H1 (cell line): Measurements from ENCODE around the gene ROR1. TPM values are rescaled to one million over a fixed set of nuclear protein-coding genes. Genes with fewer than 3 reads are reported as not detected.

Source experiments
- CTCF ChIA-PET: fragments of 300-600 bp; sonication (Branson Sonifier 250); formaldehyde crosslinking; loops from one replicate; lab custom pipeline; 2021; ENCODE audit not compliant: partially characterized antibody; lab: Charles Lee
- POLR2A ChIA-PET: fragments of 300-600 bp; sonication (Branson Sonifier 250); formaldehyde crosslinking; loops from one replicate; lab custom pipeline; 2021; ENCODE audit warnings: inconsistent platforms; ENCODE audit not compliant: partially characterized antibody; lab: Charles Lee
- DNase-seq, 2 experiments: peaks; one replicate each; pipeline versions ENCODE4 v3.0.0 to v3.0.0-alpha.2; 2010 to 2022; ENCODE audit warnings: low spot score in 2 of 2, low read depth in 1 of 2, mixed read lengths in 1 of 2
- FAIRE-seq: peaks from 2 replicates; lab custom pipeline; 2011; peaks lifted over from hg19 to GRCh38; lab: Jason Lieb, UNC
- H2AFZ ChIP-seq: 2 replicates; pipeline ENCODE4 v1.8.1; 2012; ENCODE audit warnings: low read length, inconsistent platforms
- H2AK5ac ChIP-seq: 2 replicates; pipeline ENCODE4 v1.6.1; 2013; ENCODE audit warnings: low read depth, low read length
- H2BK120ac ChIP-seq: replicated peaks from 2 replicates; pipeline ENCODE3; 2013; ENCODE audit warnings: low read depth, low read length, inconsistent platforms
- H2BK12ac ChIP-seq: 2 replicates; pipeline ENCODE4 v1.6.1; 2013; ENCODE audit warnings: low read depth, low read length
- H2BK15ac ChIP-seq: 2 replicates; pipeline ENCODE4 v1.6.1; 2013; ENCODE audit warnings: low read length
- H2BK20ac ChIP-seq: 2 replicates; pipeline ENCODE4 v1.6.1; 2013; ENCODE audit warnings: low read length
- H2BK5ac ChIP-seq: 2 replicates; pipeline ENCODE4 v1.6.1; 2013; ENCODE audit warnings: low read depth, low read length
- H3K14ac ChIP-seq: 2 replicates; pipeline ENCODE4 v1.6.1; 2013; ENCODE audit warnings: inconsistent platforms; ENCODE audit not compliant: insufficient read length
- H3K18ac ChIP-seq: 2 replicates; pipeline ENCODE4 v1.6.1; 2013; ENCODE audit warnings: low read length; ENCODE audit errors: extremely low read depth
- H3K23ac ChIP-seq: 2 replicates; pipeline ENCODE4 v1.6.1; 2013; ENCODE audit warnings: inconsistent platforms; ENCODE audit not compliant: insufficient read length
- H3K23me2 ChIP-seq: 2 replicates; pipeline ENCODE4 v1.6.1; 2013; ENCODE audit warnings: low read depth, low read length
- H3K27ac ChIP-seq: 2 replicates; pipeline ENCODE4 v1.6.1; 2011; ENCODE audit warnings: low read depth, low read length, inconsistent platforms
- H3K27me3 ChIP-seq, 4 experiments: replicated peaks in 1 of 4; 1 replicate in 1 of 4; 2 replicates in 3 of 4; pipeline versions ENCODE4 v1.6.1 to v1.8.1; 2011 to 2013; ENCODE audit warnings: low read length in 3 of 4, mild to moderate bottlenecking in 3 of 4, inconsistent platforms in 2 of 4, mixed read lengths in 2 of 4, moderate library complexity in 1 of 4; ENCODE audit not compliant: control insufficient read depth in 3 of 4, insufficient read depth in 3 of 4; ENCODE audit errors: extremely low read depth in 1 of 4
- H3K36me3 ChIP-seq, 4 experiments: 2 replicates each; pipeline versions ENCODE4 v1.6.1 to v1.8.1; 2011 to 2013; ENCODE audit warnings: mild to moderate bottlenecking in 4 of 4, low read length in 3 of 4, moderate library complexity in 2 of 4, control low read depth in 1 of 4, inconsistent platforms in 1 of 4; ENCODE audit not compliant: insufficient read depth in 4 of 4, control insufficient read depth in 2 of 4
- H3K4ac ChIP-seq: replicated peaks from 2 replicates; pipeline ENCODE3; 2013; ENCODE audit warnings: low read length, low read depth, mixed read lengths, inconsistent platforms; ENCODE audit not compliant: insufficient read length
- H3K4me1 ChIP-seq, 4 experiments: replicated peaks in 1 of 4; 1 replicate in 1 of 4; 2 replicates in 3 of 4; pipeline versions ENCODE4 v1.6.1 to v1.8.1; 2011 to 2013; ENCODE audit warnings: low read length in 3 of 4, inconsistent platforms in 2 of 4, mixed read lengths in 1 of 4; ENCODE audit not compliant: insufficient read depth in 4 of 4, control insufficient read depth in 3 of 4
- H3K4me2 ChIP-seq, 2 experiments: 2 replicates each; pipeline versions ENCODE4 v1.6.1 to v1.8.1; 2011 to 2013; ENCODE audit warnings: low read depth in 2 of 2, low read length in 2 of 2, control low read depth in 1 of 2, inconsistent platforms in 1 of 2, mild to moderate bottlenecking in 1 of 2; ENCODE audit not compliant: insufficient read depth in 1 of 2
- H3K4me3 ChIP-seq, 4 experiments: fragments of 200-600, 300-600 bp in 1 of 4; sonication (generic), shearing (Covaris generic), sonication (Bioruptor Twin) in 1 of 4; 2 replicates each; pipeline versions ENCODE4 v1.5.1 to v1.8.1; 2011 to 2016; ENCODE audit warnings: low read length in 4 of 4, low read depth in 3 of 4, control low read depth in 2 of 4, inconsistent platforms in 2 of 4, mild to moderate bottlenecking in 2 of 4, mixed read lengths in 1 of 4, moderate library complexity in 1 of 4; ENCODE audit not compliant: insufficient read depth in 2 of 4; ENCODE audit errors: extremely low read depth in 1 of 4
- H3K56ac ChIP-seq: replicated peaks from 2 replicates; pipeline ENCODE3; 2013; ENCODE audit warnings: low read depth, mild to moderate bottlenecking, mixed read lengths, low read length, inconsistent platforms; ENCODE audit not compliant: insufficient read length
- H3K79me1 ChIP-seq: 2 replicates; pipeline ENCODE4 v1.6.1; 2013; ENCODE audit warnings: low read depth, low read length, control low read depth
- H3K79me2 ChIP-seq, 2 experiments: 2 replicates each; pipeline versions ENCODE4 v1.6.1 to v1.8.1; 2012 to 2013; ENCODE audit warnings: low read length in 2 of 2, mild to moderate bottlenecking in 2 of 2, inconsistent platforms in 1 of 2; ENCODE audit not compliant: insufficient read depth in 2 of 2, control insufficient read depth in 1 of 2
- H3K9ac ChIP-seq, 4 experiments: replicated peaks in 1 of 4; 1 replicate in 1 of 4; 2 replicates in 3 of 4; pipeline versions ENCODE4 v1.6.1 to v1.8.1; 2011 to 2013; ENCODE audit warnings: low read depth in 3 of 4, low read length in 3 of 4, control low read depth in 2 of 4, mild to moderate bottlenecking in 2 of 4, moderate library complexity in 2 of 4, inconsistent platforms in 1 of 4; ENCODE audit errors: extremely low read depth in 1 of 4
- H3K9me3 ChIP-seq, 2 experiments: 2 replicates each; pipeline versions ENCODE4 v1.6.1 to v1.8.1; 2012 to 2013; ENCODE audit warnings: mild to moderate bottlenecking in 2 of 2, moderate library complexity in 2 of 2, control low read depth in 1 of 2, inconsistent platforms in 1 of 2, low read depth in 1 of 2, low read length in 1 of 2, mixed read lengths in 1 of 2; ENCODE audit not compliant: insufficient read depth in 2 of 2
- H4K20me1 ChIP-seq, 2 experiments: replicated peaks in 1 of 2; 2 replicates each; pipeline versions ENCODE3 to v1.8.1; 2011 to 2013; ENCODE audit warnings: inconsistent platforms in 2 of 2, low read length in 2 of 2, mild to moderate bottlenecking in 1 of 2; ENCODE audit not compliant: insufficient read depth in 2 of 2, control insufficient read depth in 1 of 2
- H4K5ac ChIP-seq: 2 replicates; pipeline ENCODE4 v1.6.1; 2013; ENCODE audit warnings: low read length, low read depth, mixed read lengths, inconsistent platforms; ENCODE audit not compliant: insufficient read length
- H4K8ac ChIP-seq: 2 replicates; pipeline ENCODE4 v1.8.0; 2013; ENCODE audit warnings: mild to moderate bottlenecking, moderate library complexity, low read length, inconsistent platforms; ENCODE audit not compliant: insufficient read depth; ENCODE audit errors: extremely low read depth
- H4K91ac ChIP-seq: replicated peaks from 2 replicates; pipeline ENCODE3; 2013; ENCODE audit warnings: low read length, mixed read lengths, inconsistent platforms; ENCODE audit not compliant: insufficient read length
- CTBP2 ChIP-seq: IDR thresholded peaks from 2 replicates; pipeline ENCODE4 v1.7.0; 2011; ENCODE audit warnings: borderline replicate concordance, mild to moderate bottlenecking, moderate library complexity, mixed read lengths, low read length; ENCODE audit not compliant: insufficient read depth, insufficient read length
- EP300 ChIP-seq, 2 experiments: IDR thresholded peaks; 1 replicate in 1 of 2; 2 replicates in 1 of 2; pipeline ENCODE4 v1.6.1; 2011 to 2012; ENCODE audit warnings: low read depth in 2 of 2, low read length in 2 of 2, mild to moderate bottlenecking in 2 of 2, borderline replicate concordance in 1 of 2, inconsistent platforms in 1 of 2, moderate library complexity in 1 of 2
- HDAC2 ChIP-seq, 2 experiments: fragments of 300-600 bp in 1 of 2; sonication (generic) in 1 of 2; IDR thresholded peaks; 2 replicates each; pipeline ENCODE4 v1.6.1; 2011 to 2012; ENCODE audit warnings: low read depth in 2 of 2, low read length in 2 of 2, mild to moderate bottlenecking in 2 of 2, moderate library complexity in 2 of 2, borderline replicate concordance in 1 of 2, inconsistent platforms in 1 of 2
- POLR2A ChIP-seq, 2 experiments: IDR thresholded peaks; 1 replicate in 1 of 2; 2 replicates in 1 of 2; pipeline ENCODE4 v1.6.1; 2011; ENCODE audit warnings: low read depth in 2 of 2, low read length in 2 of 2, mild to moderate bottlenecking in 2 of 2; ENCODE audit errors: control extremely low read depth in 1 of 2
- RAD21 ChIP-seq, 2 experiments: IDR thresholded peaks in 1 of 2; conservative IDR thresholded peaks in 1 of 2; 2 replicates each; pipeline ENCODE4 v1.6.1; 2011; ENCODE audit warnings: low read depth in 2 of 2, low read length in 2 of 2, improper control_type of control experiment in 1 of 2, inconsistent platforms in 1 of 2, mild to moderate bottlenecking in 1 of 2, moderate library complexity in 1 of 2
- RXRA ChIP-seq: IDR thresholded peaks from 2 replicates; pipeline ENCODE4 v1.6.1; 2011; ENCODE audit warnings: low read depth, mild to moderate bottlenecking, low read length, moderate library complexity; ENCODE audit not compliant: insufficient read depth
- SP1 ChIP-seq: IDR thresholded peaks from 2 replicates; pipeline ENCODE4 v1.6.1; 2011; ENCODE audit warnings: low read depth, low read length
- SUZ12 ChIP-seq: fragments of 200-600 bp; sonication (generic); IDR thresholded peaks from 2 replicates; pipeline ENCODE4 v1.6.1; 2012; ENCODE audit warnings: mild to moderate bottlenecking, inconsistent platforms, low read length, moderate library complexity, mixed read lengths
- TBP ChIP-seq: IDR thresholded peaks from 2 replicates; pipeline ENCODE4 v1.6.1; 2011; ENCODE audit warnings: low read depth, low read length, improper control_type of control experiment
- TCF12 ChIP-seq: IDR thresholded peaks from 2 replicates; pipeline ENCODE4 v1.6.1; 2011; ENCODE audit warnings: low read depth, mild to moderate bottlenecking, low read length
- TEAD4 ChIP-seq: IDR thresholded peaks from 2 replicates; pipeline ENCODE4 v1.6.1; 2012; ENCODE audit warnings: low read depth, low read length, inconsistent platforms, mixed read lengths
- WGBS, 2 experiments: shearing (Covaris generic) in 1 of 2; methylation state at CpG; one replicate each; pipeline versions ENCODE4 v1.1.6 to v1.1.7; 2013 to 2015; ENCODE audit warnings: low lambda C conversion rate in 2 of 2, mixed read lengths in 2 of 2, inconsistent platforms in 1 of 2, low coverage in 1 of 2, missing lambda C conversion rate in 1 of 2; ENCODE audit not compliant: insufficient replicate concordance in 2 of 2, insufficient coverage in 1 of 2, insufficient read length in 1 of 2; ENCODE audit errors: extremely low coverage in 1 of 2, missing lambda C conversion rate in 1 of 2; 5-methylcytosine and 5-hydroxymethylcytosine counted together
- polyA plus RNA-seq, 7 experiments: library from polyadenylated mRNA; depleted of rRNA in 3 of 7; stranded (reverse) in 5 of 7; unstranded in 2 of 7; fragments of >200 nt in 5 of 7; fragments of 200-250 nt in 2 of 7; gene quantifications; 1 replicate in 5 of 7; 2 replicates in 1 of 7; 4 replicates in 1 of 7; pipeline versions ENCODE4 v1.2.1 to v1.2.3, GENCODE V29; 2011 to 2013; ENCODE audit warnings: missing spikeins in 2 of 7, mixed read lengths in 2 of 7
- total RNA-seq: library from RNA; stranded (reverse); fragmentation: NEBNext Ultra II Directional; extraction: Animal tissue kit (Norgen Biotek cat#: 25700); gene quantifications from 2 replicates; pipeline ENCODE4 v1.2.1, GENCODE V29; 2021

ROR1 gene
- total and polyA plus RNA-seq, 2 of the 8 experiments (the other 6 are each of a cell fraction or from before 2014, with no cell fraction given): 33.6 to 73.6 TPM

GRCh38 chr1:63782982-63783381 is 9.2 kb downstream of the ROR1 start:
- 0 out of 2 replicates have a peak overlapping the region, but pooled peaks have one; percentile 66 for H2AK5ac ChIP-seq
- no peak overlapping the region for H3K23ac ChIP-seq
- POLR2A ChIA-PET: interaction anchor here (0.8 to 7.5 kb wide), 7 partner anchors 7 to 131 kb away, joined by 3 to 47 read pairs (median 3); partner anchors contain the start of gene ROR1
- H2BK12ac ChIP-seq: peak overlapping the region; percentile 69; the same call in 1 of the 2 replicates
- H2AFZ ChIP-seq: no peak overlapping the region
- FAIRE-seq: peak; percentile 97
- no peak overlapping the region for H4K5ac ChIP-seq
- H3K56ac ChIP-seq: peak overlapping the region; percentile 18
- no peaks in the 10 kb centered on the region; a peak in 1 of 8 replicates for H3K36me3 ChIP-seq
- H3K4me2 ChIP-seq: peak overlapping the region; percentile 57 to 60
- 0% methylated on average over 2 of the region's 2 CpGs; no CpG with 5 or more reads in 1 of the 2 experiments for WGBS, 2 experiments
- CTCF ChIA-PET: interaction anchor here (1.5 kb wide), 2 partner anchors 18 to 135 kb away, joined by 4 read pairs; no protein-coding TSS in a partner anchor
- DNase-seq: peak in 1 of 2 experiments; percentile 27
- H3K27me3 ChIP-seq: no peaks in the 10 kb centered on the region
- peaks cover 29 to 73% (median 61%) of the 10 kb centered on the region in 4 experiments; a peak in 6 of 7 replicates for H3K4me1 ChIP-seq
- H3K18ac ChIP-seq: peak overlapping the region; percentile 79
- H4K91ac ChIP-seq: peak overlapping the region; percentile 79
- no peak overlapping the region for H3K4ac ChIP-seq
- peak overlapping the region; percentile 94 for H2BK20ac ChIP-seq
- no peak overlapping the region for H3K14ac ChIP-seq
- peaks cover 13% of the 10 kb centered on the region for H3K79me1 ChIP-seq
- H3K27ac ChIP-seq: no peak overlapping the region; the same call in 1 of the 2 replicates
- peaks cover 0 to 5% of the 10 kb centered on the region in 2 experiments for H4K20me1 ChIP-seq
- H2BK120ac ChIP-seq: peak overlapping the region; percentile 38
- H2BK15ac ChIP-seq: no peak overlapping the region
- no peaks in the 10 kb centered on the region for H3K9me3 ChIP-seq
- H3K4me3 ChIP-seq: peak overlapping the region in 1 of 4 experiments; percentile 26; a peak in 3 of 8 replicates
- peaks cover 34 to 90% of the 10 kb centered on the region in 2 experiments for H3K79me2 ChIP-seq
- 0 out of 2 replicates have a peak, but pooled peaks cover 2% of the 10 kb centered on the region for H3K23me2 ChIP-seq
- H4K8ac ChIP-seq: no peak overlapping the region
- H3K9ac ChIP-seq: no peak overlapping the region
- H2BK5ac ChIP-seq: peak overlapping the region; percentile 92
- TF ChIP-seq TEAD4 (peak; percentile 53; the same call in 1 of the 2 replicates), TCF12 (0 out of 2 replicates have a peak, but pooled peaks have one; percentile 22), HDAC2 (IDR thresholded peaks at IDR 0.05; ENCODE audit: borderline replicate concordance in 1 of 2, low read depth in 2 of 2, low read length in 2 of 2) (peak in 1 of 2 experiments; percentile 96; a peak in 3 of 4 replicates), POLR2A (IDR thresholded peaks at IDR 0.05; ENCODE audit: control extremely low read depth in 1 of 2, low read depth in 2 of 2, low read length in 2 of 2) (peak in 1 of 2 experiments; percentile 54; a peak in 1 of 3 replicates), SP1 (peak; percentile 62; the same call in 1 of the 2 replicates), RAD21 (IDR thresholded peaks at IDR 0.05 in 1 of 2, conservative IDR thresholded peaks at IDR 0.05 in 1 of 2; ENCODE audit: low read depth in 2 of 2, low read length in 2 of 2) (peak in 1 of 2 experiments; percentile 1; a peak in 1 of 4 replicates), EP300 (IDR thresholded peaks at IDR 0.05; ENCODE audit: borderline replicate concordance in 1 of 2, low read depth in 2 of 2, low read length in 2 of 2) (peak in 1 of 2 experiments; percentile 58; a peak in 1 of 3 replicates), CTBP2 (peak; percentile 63), SUZ12 (no peak), RXRA (no peak), TBP (peak; percentile 36)
